Esophagus (tissue), 2 donors: ENCODE data around the gene ARHGAP10. TPM values are rescaled to one million over a fixed set of nuclear protein-coding genes. Genes with fewer than 3 reads are reported as not detected.
A peak's percentile ranks its signal among the peaks of the same experiment; 100 is the strongest.

ENCODE experiments used
- H3K27ac ChIP-seq, 2 donors: one replicate each; pipeline ENCODE4 v1.5.1; 2013; ENCODE audit warnings: low read depth in 2 of 2, mild to moderate bottlenecking in 2 of 2, inconsistent platforms in 1 of 2, low read length in 1 of 2, moderate library complexity in 1 of 2
- H3K27me3 ChIP-seq, 2 donors: one replicate each; pipeline ENCODE4 v1.6.1; 2013; ENCODE audit warnings: low read length in 2 of 2, control low read depth in 1 of 2, mild to moderate bottlenecking in 1 of 2; ENCODE audit not compliant: insufficient read depth in 2 of 2, control insufficient read depth in 1 of 2
- H3K36me3 ChIP-seq, 2 donors: one replicate each; pipeline ENCODE4 v1.6.1; 2013; ENCODE audit warnings: low read length in 1 of 2; ENCODE audit not compliant: control insufficient read depth in 2 of 2, insufficient read depth in 2 of 2
- H3K4me1 ChIP-seq, 2 donors: one replicate each; pipeline ENCODE4 v1.6.1; 2013; ENCODE audit warnings: low read length in 1 of 2; ENCODE audit not compliant: control insufficient read depth in 2 of 2, insufficient read depth in 2 of 2
- H3K4me3 ChIP-seq, 2 donors: one replicate each; pipeline ENCODE4 v1.5.1; 2013; ENCODE audit warnings: low read length in 2 of 2, mild to moderate bottlenecking in 2 of 2, low read depth in 1 of 2, moderate library complexity in 1 of 2
- H3K9me3 ChIP-seq, 2 donors: one replicate each; pipeline ENCODE4 v1.6.1; 2013; ENCODE audit warnings: mild to moderate bottlenecking in 2 of 2, low read depth in 1 of 2, low read length in 1 of 2, moderate library complexity in 1 of 2; ENCODE audit not compliant: control insufficient read depth in 2 of 2, insufficient read depth in 1 of 2
- WGBS, 2 donors: extraction: QIAGEN DNeasy Blood & Tissue Kit; methylation state at CpG; one replicate each; pipeline ENCODE4 v1.1.7; 2013; 5-methylcytosine and 5-hydroxymethylcytosine counted together
- polyA plus RNA-seq, 2 donors: library from polyadenylated mRNA; stranded (reverse); fragments of 200-250 nt; gene quantifications; one replicate each; pipeline ENCODE4 v1.2.3, GENCODE V29; 2013
- donor health status: healthy with polysubstance abuse.
- donor health status: Bipolar disorder and iron deficiency.

Gene ARHGAP10
- polyA plus RNA-seq, 2 donors = 31.2 to 53.9 TPM

GRCh38 chr4:148059617-148060180, 327.8 kb downstream of the ARHGAP10 start:
- no peak overlapping the region for H3K4me3 ChIP-seq
- no peaks in the 10 kb centered on the region for H3K27me3 ChIP-seq
- peaks cover 0 to 8% of the 10 kb centered on the region in 2 donors for H3K4me1 ChIP-seq
- WGBS, 2 donors = 54 to 71% methylated on average over 10 of the region's 10 CpGs
- no peak overlapping the region for H3K27ac ChIP-seq
- H3K36me3 ChIP-seq = peaks cover 0 to 5% of the 10 kb centered on the region in 2 donors
- H3K9me3 ChIP-seq = no peaks in the 10 kb centered on the region

GRCh38 chr4:148060264-148061140, 328.6 kb downstream of the ARHGAP10 start:
- Histone ChIP-seq H3K27me3 (no peaks in the 10 kb centered on the region), H3K4me1 (peaks cover 0 to 8% of the 10 kb centered on the region in 2 donors), H3K9me3 (no peaks in the 10 kb centered on the region), H3K36me3 (peaks cover 0 to 5% of the 10 kb centered on the region in 2 donors), H3K4me3 (no peak overlapping the region), H3K27ac (peak overlapping the region in 1 of 2 donors; percentile 71)
- 59 to 64% methylated on average over 13 of the region's 13 CpGs for WGBS, 2 donors

DNA sequence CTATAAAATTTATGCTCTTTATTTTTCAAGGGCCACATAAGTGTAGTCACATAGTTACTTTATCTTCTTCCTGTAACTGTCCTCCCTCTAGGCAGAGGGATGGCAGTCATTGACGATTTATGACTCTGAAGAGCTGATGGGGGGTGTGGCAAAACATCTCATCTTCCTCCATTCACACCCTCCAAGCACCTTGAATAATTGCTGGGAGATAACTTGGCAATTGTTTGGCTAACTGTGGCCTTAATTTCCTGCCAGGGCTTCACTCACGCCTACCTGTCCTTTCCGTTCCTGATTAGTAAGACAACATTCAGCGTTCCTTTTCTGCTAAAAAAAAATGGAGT, 329.2 kb downstream of the ARHGAP10 start:
- H3K4me1 ChIP-seq = peaks cover 0 to 8% of the 10 kb centered on the region in 2 donors
- H3K36me3 ChIP-seq = peaks cover 0 to 5% of the 10 kb centered on the region in 2 donors
- no peak overlapping the region for H3K27ac ChIP-seq
- H3K27me3 ChIP-seq = no peaks in the 10 kb centered on the region
- no peak overlapping the region for H3K4me3 ChIP-seq
- H3K9me3 ChIP-seq = no peaks in the 10 kb centered on the region
- 35 to 39% methylated on average over 4 of the region's 4 CpGs for WGBS, 2 donors

- Histone ChIP-seq H3K9me3 (no peaks in the 10 kb centered on the region), H3K27ac (no peak overlapping the region), H3K36me3 (peaks cover under 1 to 5% of the 10 kb centered on the region in 2 donors), H3K4me1 (peaks cover 1 to 7% of the 10 kb centered on the region in 2 donors), H3K27me3 (no peaks in the 10 kb centered on the region), H3K4me3 (no peak overlapping the region)
- 65% methylated on average over 8 of the region's 8 CpGs for WGBS, 2 donors
These were observed 329.9 kb downstream of the ARHGAP10 start for GRCh38 chr4:148061795-148062194.

DNA sequence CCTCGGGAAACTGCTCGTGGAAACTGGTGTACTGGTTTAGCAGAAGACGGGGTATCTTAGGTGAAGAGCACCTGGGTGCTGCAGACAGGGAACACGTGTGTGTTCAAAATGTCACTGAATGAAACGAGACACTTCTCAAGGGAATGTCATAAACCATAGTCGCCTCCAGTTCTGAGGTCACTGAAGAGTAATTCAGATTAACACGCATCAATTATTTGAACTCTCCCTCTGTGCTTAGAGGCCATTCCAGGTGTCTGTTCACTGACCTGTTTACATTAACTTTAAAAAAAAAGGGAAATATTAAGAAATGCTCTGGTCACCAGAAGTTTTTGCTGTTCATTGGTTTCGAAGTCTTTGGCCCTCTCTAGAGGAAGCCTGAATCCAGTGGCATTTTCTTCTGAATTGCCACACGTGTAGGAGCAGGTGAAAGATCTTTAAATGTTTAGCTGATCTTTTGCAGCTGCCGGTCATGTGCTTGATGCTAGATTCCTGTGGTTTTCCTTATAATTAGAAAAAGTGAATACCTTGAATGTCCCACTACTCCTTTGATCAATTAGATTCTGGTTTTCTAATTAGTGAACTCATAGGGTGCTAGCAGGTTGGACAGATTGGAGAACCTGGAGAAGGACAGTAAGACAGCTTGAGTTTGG, 330.5 kb downstream of the ARHGAP10 start:
- WGBS, 2 donors = 82 to 93% methylated on average over 10 of the region's 10 CpGs
- Histone ChIP-seq H3K4me3 (no peak overlapping the region), H3K9me3 (no peaks in the 10 kb centered on the region), H3K27me3 (no peaks in the 10 kb centered on the region), H3K4me1 (peaks cover 3 to 4% of the 10 kb centered on the region in 2 donors), H3K27ac (no peak overlapping the region), H3K36me3 (peaks cover 4 to 5% of the 10 kb centered on the region in 2 donors)

- Histone ChIP-seq H3K4me1 (peaks cover under 1 to 5% of the 10 kb centered on the region in 2 donors), H3K9me3 (no peaks in the 10 kb centered on the region), H3K36me3 (peaks cover 4 to 5% of the 10 kb centered on the region in 2 donors), H3K27me3 (no peaks in the 10 kb centered on the region), H3K4me3 (no peak overlapping the region), H3K27ac (no peak overlapping the region)
- 95 to 97% methylated on average over 9 of the region's 9 CpGs for WGBS, 2 donors
These were observed 332.6 kb downstream of the ARHGAP10 start for GRCh38 chr4:148064451-148064850.

DNA sequence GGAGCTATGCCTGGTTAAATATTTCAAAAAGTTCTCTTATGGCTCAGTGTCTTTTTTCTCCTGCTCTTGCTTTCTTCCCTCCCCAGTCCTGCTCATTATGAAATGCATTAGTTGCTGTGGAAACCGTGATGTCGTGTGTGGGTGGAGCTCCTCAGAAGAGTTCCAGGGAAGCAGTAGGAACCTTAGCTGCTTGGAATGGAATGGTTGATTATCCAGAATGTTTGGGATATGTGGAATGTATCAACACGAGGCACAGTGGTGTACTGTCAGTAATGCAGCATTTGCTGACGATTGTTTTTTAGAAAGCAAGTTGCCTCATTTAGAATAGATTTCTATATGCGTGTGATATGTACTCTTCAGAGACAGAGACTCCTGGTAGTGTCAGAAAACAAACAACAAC, 333.2 kb downstream of the ARHGAP10 start:
- Histone ChIP-seq H3K4me3 (no peak overlapping the region), H3K9me3 (no peaks in the 10 kb centered on the region), H3K27me3 (no peaks in the 10 kb centered on the region), H3K27ac (no peak overlapping the region), H3K36me3 (peaks cover 4 to 5% of the 10 kb centered on the region in 2 donors), H3K4me1 (peaks cover 2 to 5% of the 10 kb centered on the region in 2 donors)
- 69 to 74% methylated on average over 5 of the region's 5 CpGs for WGBS, 2 donors

- WGBS, 2 donors = 82 to 88% methylated on average over 6 of the region's 6 CpGs
- H3K27ac ChIP-seq = no peak overlapping the region
- H3K27me3 ChIP-seq = no peaks in the 10 kb centered on the region
- no peak overlapping the region for H3K4me3 ChIP-seq
- no peaks in the 10 kb centered on the region for H3K9me3 ChIP-seq
- H3K4me1 ChIP-seq = peaks cover 2 to 5% of the 10 kb centered on the region in 2 donors
- H3K36me3 ChIP-seq = peaks cover 4 to 10% of the 10 kb centered on the region in 2 donors
These were observed 335.5 kb downstream of the ARHGAP10 start for GRCh38 chr4:148067301-148067916.
